T-cell (primary cell): ENCODE data around the gene PIP5K1B. TPM values are rescaled to one million over a fixed set of nuclear protein-coding genes. Genes with fewer than 3 reads are reported as not detected.

Source experiments
- ATAC-seq, 4 experiments: fragments of 200-7000 bp in 3 of 4; fragments of 150-1000 bp in 1 of 4; cut with Tn5 transposase; replicated peaks in 1 of 4; 1 replicate in 3 of 4; 2 replicates in 1 of 4; pipeline ENCODE4 v1.10.0; 2021; ENCODE audit warnings: moderate library complexity in 3 of 4, mild to moderate bottlenecking in 2 of 4, moderate number of reproducible peaks in 1 of 4
- CTCF ChIA-PET, 2 donors: fragments of 300-600 bp; sonication (Branson Sonifier 250); formaldehyde crosslinking; loops; one replicate each; lab custom pipeline; 2022; ENCODE audit warnings: antibody characterized with exemption in 2 of 2; lab: Charles Lee
- POLR2A ChIA-PET, 2 donors: fragments of 300-600 bp; sonication (Branson Sonifier 250); formaldehyde crosslinking; loops; one replicate each; lab custom pipeline; 2022; ENCODE audit warnings: antibody characterized with exemption in 2 of 2; lab: Charles Lee
- DNase-seq, 35 experiments: peaks; one replicate each; pipeline versions ENCODE4 v3.0.0 to v3.0.0-alpha.2; 2013 to 2023
- H3K27ac ChIP-seq: one replicate; pipeline ENCODE4 v1.5.1; 2013; ENCODE audit warnings: low read length
- H3K27me3 ChIP-seq, 2 experiments: replicated peaks in 1 of 2; 1 replicate in 1 of 2; 2 replicates in 1 of 2; pipeline versions ENCODE4 v1.6.1 to v1.7.0; 2013; ENCODE audit warnings: low read length in 1 of 2, mixed read lengths in 1 of 2; ENCODE audit not compliant: control insufficient read depth in 2 of 2, insufficient read depth in 2 of 2; ENCODE audit errors: extremely low read depth in 1 of 2
- H3K36me3 ChIP-seq, 2 donors: 1 replicate in 1 of 2; 2 replicates in 1 of 2; pipeline versions ENCODE4 v1.6.1 to v1.7.0; 2013; ENCODE audit warnings: low read length in 1 of 2; ENCODE audit not compliant: control insufficient read depth in 2 of 2, insufficient read depth in 1 of 2; ENCODE audit errors: extremely low read depth in 1 of 2
- H3K4me1 ChIP-seq, 2 experiments: 1 replicate in 1 of 2; 2 replicates in 1 of 2; pipeline versions ENCODE4 v1.6.1 to v1.7.0; 2013; ENCODE audit warnings: low read length in 2 of 2, mixed read lengths in 1 of 2; ENCODE audit not compliant: insufficient read depth in 2 of 2, control insufficient read depth in 1 of 2; ENCODE audit errors: extremely low read depth in 1 of 2
- H3K4me3 ChIP-seq, 2 donors: 1 replicate in 1 of 2; 2 replicates in 1 of 2; pipeline versions ENCODE4 v1.5.1 to v1.7.0; 2013; ENCODE audit warnings: mild to moderate bottlenecking in 2 of 2, low read length in 1 of 2, moderate library complexity in 1 of 2; ENCODE audit not compliant: control insufficient read depth in 1 of 2; ENCODE audit errors: extremely low read depth in 1 of 2
- H3K9me3 ChIP-seq: 2 replicates; pipeline ENCODE4 v1.7.0; 2013
- H3K27ac Mint-ChIP-seq, 2 donors: one replicate each; pipeline ENCODE4 v1.8.0; 2020 to 2021; ENCODE audit warnings: mild to moderate bottlenecking in 2 of 2, mixed read lengths in 2 of 2
- H3K27me3 Mint-ChIP-seq, 2 donors: one replicate each; pipeline ENCODE4 v1.8.0; 2021 to 2022; ENCODE audit warnings: mixed read lengths in 2 of 2
- H3K36me3 Mint-ChIP-seq: one replicate; pipeline ENCODE4 v1.8.0; 2021; ENCODE audit warnings: mixed read lengths
- H3K4me1 Mint-ChIP-seq, 3 donors: one replicate each; pipeline ENCODE4 v1.8.0; 2020 to 2022; ENCODE audit warnings: mixed read lengths in 3 of 3, mild to moderate bottlenecking in 1 of 3
- H3K4me3 Mint-ChIP-seq, 3 donors: one replicate each; pipeline ENCODE4 v1.8.0; 2020 to 2022; ENCODE audit warnings: mild to moderate bottlenecking in 3 of 3, mixed read lengths in 3 of 3, moderate library complexity in 3 of 3
- H3K9me3 Mint-ChIP-seq, 3 donors: one replicate each; pipeline ENCODE4 v1.8.0; 2020 to 2022; ENCODE audit warnings: mixed read lengths in 3 of 3
- WGBS: methylation state at CpG from one replicate; pipeline ENCODE4 v1.1.5; 2013; ENCODE audit warnings: missing lambda C conversion rate; ENCODE audit not compliant: insufficient coverage; 5-methylcytosine and 5-hydroxymethylcytosine counted together
- total RNA-seq, 35 experiments: library from RNA in 6 of 35; stranded (reverse) in 6 of 35; fragments of 120-200 nt in 1 of 35; gene quantifications; one replicate each; pipeline versions ENCODE4 v1.2.1 to v1.2.4 and lab custom pipeline; 2013 to 2026

PIP5K1B gene
- total RNA-seq, 5 donors from 2014 or later (not counting 1 experiment from before 2014, with no cell fraction given), result 0.29 to 1.8 (median 0.95) TPM

GRCh38 chr9:68817079-68817875, 112.2 kb downstream of the PIP5K1B start:
- H3K27me3 ChIP-seq, result no peaks in the 10 kb centered on the region
- H3K27ac ChIP-seq, result no peak overlapping the region
- CTCF ChIA-PET, result no interaction called here
- peaks cover 6 to 11% of the 10 kb centered on the region in 2 donors for H3K27me3 Mint-ChIP-seq
- H3K4me1 Mint-ChIP-seq, result no peaks in the 10 kb centered on the region
- H3K36me3 ChIP-seq, result no peaks in the 10 kb centered on the region
- H3K36me3 Mint-ChIP-seq, result no peaks in the 10 kb centered on the region
- POLR2A ChIA-PET, result interaction anchor here in 1 of 2 donors (0.7 kb wide), 1 partner anchor 399 kb away, joined by 3 read pairs; no protein-coding TSS in a partner anchor
- no peaks in the 10 kb centered on the region for H3K9me3 Mint-ChIP-seq
- no peaks in the 10 kb centered on the region for H3K4me1 ChIP-seq
- no peak overlapping the region for H3K4me3 Mint-ChIP-seq
- 100% methylated on average over 3 of the region's 8 CpGs for whole genome bisulfite sequencing
- H3K9me3 ChIP-seq, result no peaks in the 10 kb centered on the region
- no peak for DNase-seq
- no peak for ATAC-seq
- no peak overlapping the region for H3K4me3 ChIP-seq
- no peak overlapping the region for H3K27ac Mint-ChIP-seq

GRCh38 chr9:68819065-68819464, 114.0 kb downstream of the PIP5K1B start:
- H3K27ac Mint-ChIP-seq, result no peak overlapping the region
- ATAC-seq (no peak), DNase-seq (no peak)
- no peaks in the 10 kb centered on the region for H3K27me3 Mint-ChIP-seq
- H3K4me1 Mint-ChIP-seq, result no peaks in the 10 kb centered on the region
- POLR2A ChIA-PET, result no interaction called here
- CTCF ChIA-PET, result interaction anchor here in 1 of 2 donors (1.0 kb wide), 1 partner anchor 39 kb away, joined by 3 read pairs; a partner anchor contains a TSS
- H3K9me3 Mint-ChIP-seq, result no peaks in the 10 kb centered on the region
- no CpG with 5 or more reads among the region's 2 CpGs for WGBS
- no peaks in the 10 kb centered on the region for H3K27me3 ChIP-seq
- no peak overlapping the region for H3K4me3 Mint-ChIP-seq
- no peaks in the 10 kb centered on the region for H3K36me3 Mint-ChIP-seq
- H3K4me3 ChIP-seq, result no peak overlapping the region
- no peaks in the 10 kb centered on the region for H3K4me1 ChIP-seq
- H3K9me3 ChIP-seq, result no peaks in the 10 kb centered on the region
- no peak overlapping the region for H3K27ac ChIP-seq
- no peaks in the 10 kb centered on the region for H3K36me3 ChIP-seq

GRCh38 chr9:68821911-68822310, 116.9 kb downstream of the PIP5K1B start:
- DNase-seq, result no peak
- Histone ChIP-seq H3K4me1 (no peaks in the 10 kb centered on the region), H3K27ac (no peak overlapping the region), H3K4me3 (no peak overlapping the region), H3K27me3 (no peaks in the 10 kb centered on the region), H3K36me3 (no peaks in the 10 kb centered on the region), H3K9me3 (no peaks in the 10 kb centered on the region)
- Mint-ChIP-seq H3K4me3 (no peak overlapping the region), H3K9me3 (no peaks in the 10 kb centered on the region), H3K27me3 (no peaks in the 10 kb centered on the region), H3K4me1 (no peaks in the 10 kb centered on the region), H3K36me3 (no peaks in the 10 kb centered on the region), H3K27ac (no peak overlapping the region)
- no CpG with 5 or more reads among the region's 2 CpGs for WGBS
- POLR2A ChIA-PET, result interaction anchor here in 1 of 2 donors (0.6 kb wide), 1 partner anchor 289 kb away, joined by 3 read pairs; no protein-coding TSS in a partner anchor
- CTCF ChIA-PET, result no interaction called here
- no peak for ATAC-seq

- DNase-seq (no peak), ATAC-seq (no peak)
- Histone ChIP-seq H3K4me1 (no peaks in the 10 kb centered on the region), H3K27me3 (no peaks in the 10 kb centered on the region), H3K36me3 (no peaks in the 10 kb centered on the region), H3K9me3 (no peaks in the 10 kb centered on the region), H3K27ac (no peak overlapping the region), H3K4me3 (no peak overlapping the region)
- Mint-ChIP-seq H3K36me3 (no peaks in the 10 kb centered on the region), H3K27ac (no peak overlapping the region), H3K4me1 (no peaks in the 10 kb centered on the region), H3K9me3 (no peaks in the 10 kb centered on the region), H3K4me3 (no peak overlapping the region), H3K27me3 (no peaks in the 10 kb centered on the region)
- WGBS, result 100% methylated on average over 2 of the region's 6 CpGs
- ChIA-PET POLR2A (interaction anchor here in 1 of 2 donors (0.6 kb wide), 1 partner anchor 290 kb away, joined by 3 read pairs; no protein-coding TSS in a partner anchor), CTCF (no interaction called here)
Observed at GRCh38 chr9:68822596-68823165, 117.6 kb downstream of the PIP5K1B start.

GRCh38 chr9:68825762-68826472, 120.9 kb downstream of the PIP5K1B start:
- H3K27me3 Mint-ChIP-seq, result no peaks in the 10 kb centered on the region
- ATAC-seq (no peak), DNase-seq (no peak)
- no peaks in the 10 kb centered on the region for H3K9me3 ChIP-seq
- no peaks in the 10 kb centered on the region for H3K4me1 ChIP-seq
- ChIA-PET POLR2A (interaction anchor here in 1 of 2 donors (0.6 kb wide), 1 partner anchor 75 kb away, joined by 3 read pairs; no protein-coding TSS in a partner anchor), CTCF (interaction anchor here in 1 of 2 donors (1.4 kb wide), 1 partner anchor 10 kb away, joined by 3 read pairs; no protein-coding TSS in a partner anchor)
- no peaks in the 10 kb centered on the region for H3K36me3 ChIP-seq
- no peaks in the 10 kb centered on the region for H3K27me3 ChIP-seq
- 85% methylated on average over 5 of the region's 9 CpGs for WGBS
- H3K4me3 Mint-ChIP-seq, result no peak overlapping the region
- H3K36me3 Mint-ChIP-seq, result no peaks in the 10 kb centered on the region
- no peak overlapping the region for H3K4me3 ChIP-seq
- no peak overlapping the region for H3K27ac Mint-ChIP-seq
- H3K4me1 Mint-ChIP-seq, result no peaks in the 10 kb centered on the region
- H3K27ac ChIP-seq, result no peak overlapping the region
- no peaks in the 10 kb centered on the region for H3K9me3 Mint-ChIP-seq
